ENCODE data around the gene SRGAP2. TPM values are rescaled to one million over a fixed set of nuclear protein-coding genes. Genes with fewer than 3 reads are reported as not detected.
"Not testable (repeated sequence)": the region's sequence is repeated elsewhere in the genome, so short reads cannot be mapped to it uniquely, and the experiment has no call there.

Gene SRGAP2
- total and polyA plus RNA-seq, 4 donors, result 14.9 to 99.2 (median 55.0) TPM

- H3K9ac ChIP-seq (ENCODE audit: insufficient read depth in 1 of 2, low read length in 2 of 2); H3K9me3 ChIP-seq (ENCODE audit: control insufficient read depth in 4 of 4, insufficient read depth in 3 of 4, low read length in 3 of 4); DNase-seq; H3K27ac ChIP-seq (ENCODE audit: low read depth in 1 of 2, low read length in 1 of 2); H3K27me3 ChIP-seq (ENCODE audit: control insufficient read depth in 3 of 3, insufficient read depth in 3 of 3, low read length in 2 of 3); ATAC-seq (ENCODE audit: insufficient read depth, low FRiP score); H3K4me1 ChIP-seq (ENCODE audit: control insufficient read depth in 5 of 5, insufficient read depth in 5 of 5, low read length in 5 of 5); H3K36me3 ChIP-seq (ENCODE audit: control insufficient read depth in 4 of 4, insufficient read depth in 4 of 4, low read length in 4 of 4); H3K4me3 ChIP-seq: not testable (repeated sequence)
- no CpG with 5 or more reads among the region's 2 CpGs for WGBS, 2 donors
Observed at GRCh38 chr1:206218765-206219164, 15.4 kb downstream of the SRGAP2 start.

DNA sequence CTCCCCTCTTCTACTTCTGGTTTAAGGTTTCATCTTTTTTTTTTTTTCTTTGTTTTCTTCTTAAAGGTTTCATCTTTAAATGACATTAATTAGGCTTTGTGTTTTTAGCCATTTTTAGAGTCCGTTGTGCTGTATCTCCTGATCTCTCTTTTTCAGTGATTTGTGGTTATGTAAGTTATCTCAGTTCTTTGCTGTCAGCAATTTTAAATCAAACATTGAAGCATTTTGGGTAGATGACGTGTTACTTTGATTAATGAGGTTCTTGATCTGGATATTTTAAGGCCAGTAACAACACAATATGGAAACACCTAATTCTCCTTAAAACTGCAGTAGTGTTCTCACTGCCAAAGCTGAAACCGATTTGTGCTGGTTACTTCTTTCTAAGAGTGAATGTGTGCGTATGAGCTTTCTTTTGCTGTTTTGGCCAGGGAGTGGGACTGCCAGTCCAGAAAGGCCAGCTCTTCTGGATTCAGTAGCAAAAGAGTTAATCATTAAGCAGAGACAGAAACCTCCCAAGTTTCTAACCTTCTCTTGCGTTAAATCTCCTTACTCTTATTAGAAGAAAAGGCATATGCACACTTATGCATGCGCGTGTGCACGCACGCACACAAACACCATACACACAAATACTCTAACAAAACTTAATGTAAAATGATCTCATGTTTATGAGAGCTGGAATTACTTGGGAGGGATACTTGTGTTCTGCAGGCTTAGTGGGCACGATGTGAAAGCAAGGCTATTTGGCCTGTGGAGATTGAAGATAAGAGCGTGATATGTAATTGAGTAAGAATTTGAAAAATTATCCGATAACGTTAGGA is 16.4 kb downstream of the SRGAP2 start:
- not testable (repeated sequence) for H3K27ac ChIP-seq (ENCODE audit: low read depth in 1 of 2, low read length in 1 of 2); H3K4me1 ChIP-seq (ENCODE audit: control insufficient read depth in 5 of 5, insufficient read depth in 5 of 5, low read length in 5 of 5); H3K27me3 ChIP-seq (ENCODE audit: control insufficient read depth in 3 of 3, insufficient read depth in 3 of 3, low read length in 2 of 3); H3K4me3 ChIP-seq; H3K36me3 ChIP-seq (ENCODE audit: control insufficient read depth in 4 of 4, insufficient read depth in 4 of 4, low read length in 4 of 4); H3K9ac ChIP-seq (ENCODE audit: insufficient read depth in 1 of 2, low read length in 2 of 2); H3K9me3 ChIP-seq (ENCODE audit: control insufficient read depth in 4 of 4, insufficient read depth in 3 of 4, low read length in 3 of 4); DNase-seq
- 40 to 72% methylated on average over 5 of the region's 13 CpGs for WGBS, 2 donors
- peak; percentile 4 for ATAC-seq (ENCODE audit: insufficient read depth, low FRiP score)

GRCh38 chr1:206220332-206221000 is 17.1 kb downstream of the SRGAP2 start:
- H3K36me3 ChIP-seq (ENCODE audit: control insufficient read depth in 4 of 4, insufficient read depth in 4 of 4, low read length in 4 of 4); H3K4me3 ChIP-seq; H3K27me3 ChIP-seq (ENCODE audit: control insufficient read depth in 3 of 3, insufficient read depth in 3 of 3, low read length in 2 of 3); ATAC-seq (ENCODE audit: insufficient read depth, low FRiP score); H3K9me3 ChIP-seq (ENCODE audit: control insufficient read depth in 4 of 4, insufficient read depth in 3 of 4, low read length in 3 of 4); H3K9ac ChIP-seq (ENCODE audit: insufficient read depth in 1 of 2, low read length in 2 of 2); H3K4me1 ChIP-seq (ENCODE audit: control insufficient read depth in 5 of 5, insufficient read depth in 5 of 5, low read length in 5 of 5): not testable (repeated sequence)
- DNase-seq, result peak; percentile 15 to 19 (median 15)
- WGBS, 2 donors, result 32 to 44% methylated on average over 4 of the region's 4 CpGs
- H3K27ac ChIP-seq (ENCODE audit: low read depth in 1 of 2, low read length in 1 of 2), result peak overlapping the region in 1 of 2 donors; percentile 21

DNA sequence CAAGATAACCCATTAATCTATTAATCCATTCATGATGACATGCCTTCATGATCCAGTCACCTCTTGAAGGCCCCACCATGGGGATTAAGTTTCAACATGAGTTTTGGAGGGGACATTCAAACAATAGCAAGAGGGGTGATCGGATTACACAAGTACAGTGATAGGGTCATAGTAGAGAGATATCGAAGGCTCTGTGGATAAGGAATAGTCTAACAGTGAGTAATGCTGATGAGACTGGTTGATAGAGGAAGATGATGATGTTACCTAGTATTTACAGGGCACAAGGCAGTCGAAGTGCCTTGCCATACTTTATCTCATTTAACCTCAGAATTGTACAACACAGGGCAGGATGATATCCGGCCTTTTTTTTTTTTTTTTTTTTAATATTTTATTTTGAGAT is 18.2 kb downstream of the SRGAP2 start:
- not testable (repeated sequence) for H3K27me3 ChIP-seq (ENCODE audit: control insufficient read depth in 3 of 3, insufficient read depth in 3 of 3, low read length in 2 of 3); H3K4me1 ChIP-seq (ENCODE audit: control insufficient read depth in 5 of 5, insufficient read depth in 5 of 5, low read length in 5 of 5); DNase-seq; ATAC-seq (ENCODE audit: insufficient read depth, low FRiP score); H3K27ac ChIP-seq (ENCODE audit: low read depth in 1 of 2, low read length in 1 of 2); H3K4me3 ChIP-seq; H3K36me3 ChIP-seq (ENCODE audit: control insufficient read depth in 4 of 4, insufficient read depth in 4 of 4, low read length in 4 of 4); H3K9me3 ChIP-seq (ENCODE audit: control insufficient read depth in 4 of 4, insufficient read depth in 3 of 4, low read length in 3 of 4); H3K9ac ChIP-seq (ENCODE audit: insufficient read depth in 1 of 2, low read length in 2 of 2)
- no CpG with 5 or more reads among the region's 4 CpGs for WGBS, 2 donors

DNA sequence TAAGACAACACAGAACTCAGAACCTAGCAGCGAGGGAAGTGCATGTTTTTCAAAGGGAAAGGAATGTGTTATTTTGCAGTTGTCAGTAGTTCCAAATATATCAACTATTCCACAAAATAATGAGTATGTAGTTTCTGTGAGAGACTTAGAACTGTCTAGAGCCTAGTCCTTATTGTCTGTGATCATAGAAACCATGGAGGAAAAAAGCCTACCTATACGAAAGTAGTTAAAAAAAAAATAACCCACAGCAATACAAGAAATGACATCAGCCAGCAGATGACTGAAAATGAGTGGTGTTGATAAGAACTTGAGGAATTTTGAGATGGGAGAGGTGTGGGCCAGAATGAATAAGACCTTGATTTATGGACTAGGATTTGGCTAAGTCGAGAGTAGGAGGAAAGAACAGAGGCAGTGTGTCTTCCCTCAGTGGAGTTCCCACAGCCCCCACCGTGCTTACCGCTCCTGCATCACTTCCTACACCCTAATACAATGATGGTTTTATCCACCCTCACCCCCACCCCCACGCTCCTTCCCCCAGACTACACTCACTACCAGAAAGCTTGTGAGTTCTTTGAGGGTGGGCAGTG is 20.9 kb downstream of the SRGAP2 start:
- not testable (repeated sequence) for DNase-seq; H3K4me1 ChIP-seq (ENCODE audit: control insufficient read depth in 5 of 5, insufficient read depth in 5 of 5, low read length in 5 of 5); H3K4me3 ChIP-seq; H3K27me3 ChIP-seq (ENCODE audit: control insufficient read depth in 3 of 3, insufficient read depth in 3 of 3, low read length in 2 of 3); H3K9ac ChIP-seq (ENCODE audit: insufficient read depth in 1 of 2, low read length in 2 of 2); H3K36me3 ChIP-seq (ENCODE audit: control insufficient read depth in 4 of 4, insufficient read depth in 4 of 4, low read length in 4 of 4); H3K9me3 ChIP-seq (ENCODE audit: control insufficient read depth in 4 of 4, insufficient read depth in 3 of 4, low read length in 3 of 4); H3K27ac ChIP-seq (ENCODE audit: low read depth in 1 of 2, low read length in 1 of 2); ATAC-seq (ENCODE audit: insufficient read depth, low FRiP score)
- 84 to 88% methylated on average over 2 of the region's 6 CpGs for WGBS, 2 donors

DNA sequence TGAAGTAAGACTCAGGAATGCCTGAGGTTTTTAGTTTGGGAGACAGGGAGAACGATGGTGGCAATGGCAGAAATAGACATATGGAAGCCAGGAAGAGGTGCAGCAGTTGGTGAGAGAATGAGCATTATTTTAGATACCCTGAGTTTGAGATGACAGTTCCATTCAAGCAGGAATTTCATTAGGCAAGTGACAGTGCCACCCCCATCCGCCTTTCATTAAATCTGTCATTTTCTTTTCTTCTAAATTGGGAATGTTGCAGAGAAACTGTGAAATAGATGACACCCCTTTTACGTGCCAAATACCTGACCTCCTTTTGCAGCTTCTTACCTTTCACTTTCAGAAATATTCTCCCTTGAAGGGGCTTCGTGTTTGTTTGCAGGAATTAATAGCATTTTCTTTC is 22.0 kb downstream of the SRGAP2 start:
- ATAC-seq (ENCODE audit: insufficient read depth, low FRiP score), result not testable (repeated sequence)
- WGBS, 2 donors, result 89 to 93% methylated on average over 3 to 4 of the region's 4 CpGs

DNA sequence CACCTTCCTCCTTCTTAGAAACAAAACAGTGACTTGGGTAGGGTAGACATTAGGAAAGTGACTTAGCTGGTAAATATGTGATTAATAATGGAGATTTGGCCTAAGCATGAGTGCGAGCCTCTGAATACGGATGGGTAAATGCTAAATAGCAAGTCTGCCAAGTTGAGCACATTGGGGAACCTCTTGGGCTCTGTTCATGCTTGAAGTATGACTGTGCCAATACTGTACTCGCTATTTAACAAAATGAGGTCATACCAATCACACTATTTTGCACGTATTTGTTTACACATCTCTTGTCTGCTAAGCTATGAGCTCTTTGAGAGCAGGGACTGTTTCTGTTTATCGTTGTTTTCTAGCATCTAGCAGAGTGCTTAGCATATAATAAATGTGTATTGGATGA is 23.5 kb downstream of the SRGAP2 start:
- WGBS, 2 donors, result 67 to 83% methylated on average over 3 of the region's 5 CpGs
- DNase-seq; H3K27ac ChIP-seq (ENCODE audit: low read depth in 1 of 2, low read length in 1 of 2); H3K4me3 ChIP-seq; H3K9ac ChIP-seq (ENCODE audit: insufficient read depth in 1 of 2, low read length in 2 of 2); H3K9me3 ChIP-seq (ENCODE audit: control insufficient read depth in 4 of 4, insufficient read depth in 3 of 4, low read length in 3 of 4); ATAC-seq (ENCODE audit: insufficient read depth, low FRiP score); H3K27me3 ChIP-seq (ENCODE audit: control insufficient read depth in 3 of 3, insufficient read depth in 3 of 3, low read length in 2 of 3); H3K36me3 ChIP-seq (ENCODE audit: control insufficient read depth in 4 of 4, insufficient read depth in 4 of 4, low read length in 4 of 4); H3K4me1 ChIP-seq (ENCODE audit: control insufficient read depth in 5 of 5, insufficient read depth in 5 of 5, low read length in 5 of 5): not testable (repeated sequence)

More for the DNA sequence above, 22.0 kb downstream of the SRGAP2 start:
- H3K9me3 ChIP-seq (ENCODE audit: control insufficient read depth in 4 of 4, insufficient read depth in 3 of 4, low read length in 3 of 4); DNase-seq; H3K9ac ChIP-seq (ENCODE audit: insufficient read depth in 1 of 2, low read length in 2 of 2); H3K4me3 ChIP-seq; H3K27ac ChIP-seq (ENCODE audit: low read depth in 1 of 2, low read length in 1 of 2); H3K27me3 ChIP-seq (ENCODE audit: control insufficient read depth in 3 of 3, insufficient read depth in 3 of 3, low read length in 2 of 3); H3K4me1 ChIP-seq (ENCODE audit: control insufficient read depth in 5 of 5, insufficient read depth in 5 of 5, low read length in 5 of 5); H3K36me3 ChIP-seq (ENCODE audit: control insufficient read depth in 4 of 4, insufficient read depth in 4 of 4, low read length in 4 of 4): not testable (repeated sequence)

DNA sequence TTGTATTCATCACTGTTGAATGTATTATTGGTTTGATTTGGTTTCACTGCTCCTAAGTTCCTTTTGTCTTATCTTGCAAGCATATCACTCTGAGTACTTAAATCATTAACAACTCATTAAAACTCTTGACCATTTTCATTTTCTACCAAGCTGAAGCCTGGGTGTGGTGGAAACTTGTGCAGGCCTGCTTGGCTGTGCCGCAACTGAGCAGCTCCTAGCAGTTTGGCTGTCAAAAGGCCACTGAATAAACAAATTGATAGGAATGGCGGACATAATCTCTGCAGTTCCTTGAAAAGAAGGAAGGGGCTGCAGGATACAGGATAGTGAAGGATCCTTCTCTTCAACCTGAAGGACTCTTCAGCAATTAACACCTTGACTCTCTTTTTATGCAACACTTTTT is 25.9 kb downstream of the SRGAP2 start:
- H3K27ac ChIP-seq (ENCODE audit: low read depth in 1 of 2, low read length in 1 of 2); H3K9me3 ChIP-seq (ENCODE audit: control insufficient read depth in 4 of 4, insufficient read depth in 3 of 4, low read length in 3 of 4); DNase-seq; H3K27me3 ChIP-seq (ENCODE audit: control insufficient read depth in 3 of 3, insufficient read depth in 3 of 3, low read length in 2 of 3); ATAC-seq (ENCODE audit: insufficient read depth, low FRiP score); H3K9ac ChIP-seq (ENCODE audit: insufficient read depth in 1 of 2, low read length in 2 of 2); H3K36me3 ChIP-seq (ENCODE audit: control insufficient read depth in 4 of 4, insufficient read depth in 4 of 4, low read length in 4 of 4); H3K4me3 ChIP-seq; H3K4me1 ChIP-seq (ENCODE audit: control insufficient read depth in 5 of 5, insufficient read depth in 5 of 5, low read length in 5 of 5): not testable (repeated sequence)
- 40 to 74% methylated on average over 2 of the region's 2 CpGs for WGBS, 2 donors

All from lung (tissue), 10 donors.